Activated T-helper 1 cell treated with anti-CD3 and anti-CD28 coated beads, Interleukin-12 subunit alpha, Interleukin-12 subunit beta, Interleukin-2, Interleukin-4 antibody, amounts not matched to agents 30 ng/mL and 10 ng/mL and 1 ng/mL, durations not matched to agents 14 hours and 24 hours and 36 hours (primary cell): ENCODE results near the gene RDH13. TPM values are rescaled to one million over a fixed set of nuclear protein-coding genes. Genes with fewer than 3 reads are reported as not detected.
"Not testable (repeated sequence)": the region's sequence is repeated elsewhere in the genome, so short reads cannot be mapped to it uniquely, and the experiment has no call there.

Experiments
- DNase-seq: peaks from one replicate; pipeline ENCODE4 v3.0.0; 2021; ENCODE audit warnings: low spot score
- H3K27ac Mint-ChIP-seq: one replicate; pipeline ENCODE4 v1.8.0; 2021; ENCODE audit warnings: mild to moderate bottlenecking, mixed read lengths
- H3K27me3 Mint-ChIP-seq: one replicate; pipeline ENCODE4 v1.8.0; 2022; ENCODE audit warnings: mild to moderate bottlenecking, moderate library complexity, mixed read lengths; ENCODE audit not compliant: insufficient read depth
- H3K36me3 Mint-ChIP-seq: one replicate; pipeline ENCODE4 v1.8.0; 2021; ENCODE audit warnings: low read depth, mixed read lengths
- H3K4me1 Mint-ChIP-seq: one replicate; pipeline ENCODE4 v1.8.0; 2021; ENCODE audit warnings: low read depth, mixed read lengths
- H3K4me3 Mint-ChIP-seq: one replicate; pipeline ENCODE4 v1.8.0; 2021; ENCODE audit warnings: mild to moderate bottlenecking, moderate library complexity, mixed read lengths
- H3K9me3 Mint-ChIP-seq: one replicate; pipeline ENCODE4 v1.8.0; 2021; ENCODE audit warnings: mixed read lengths
- intact Hi-C: fragments of 100-400 bp; cut with micrococcal nuclease; formaldehyde crosslinking; loops from one replicate; pipeline ENCODE4 v1.15.1; 2024
- total RNA-seq: library from RNA; stranded (reverse); gene quantifications from 2 replicates; pipeline ENCODE4 v1.2.3, GENCODE V29; 2022

The RDH13 gene
- total RNA-seq, 1 donor from 2014 or later = 21.7 TPM

- intact Hi-C loops = loop anchor here (1.0 kb wide), 1 partner anchor 21 kb away; the partner anchor contains the start of gene RDH13
- no peak for DNase-seq
- H3K27me3 Mint-ChIP-seq = no peaks in the 10 kb centered on the region
- peak overlapping the region; percentile 80 for H3K4me3 Mint-ChIP-seq
- H3K27ac Mint-ChIP-seq = peak overlapping the region; percentile 76
- H3K4me1 Mint-ChIP-seq = peaks cover 20% of the 10 kb centered on the region
- H3K36me3 Mint-ChIP-seq = peaks cover 22% of the 10 kb centered on the region
- H3K9me3 Mint-ChIP-seq = no peaks in the 10 kb centered on the region
Observed at GRCh38 chr19:55042688-55043087, 20.3 kb downstream of the RDH13 start.

- intact Hi-C loops = loop anchor here (1.0 kb wide), 1 partner anchor 21 kb away; the partner anchor contains the start of gene RDH13
- no peak for DNase-seq
- Mint-ChIP-seq H3K36me3 (peaks cover 22% of the 10 kb centered on the region), H3K9me3 (no peaks in the 10 kb centered on the region), H3K4me1 (peaks cover 20% of the 10 kb centered on the region), H3K27ac (peak overlapping the region; percentile 86), H3K4me3 (peak overlapping the region; percentile 80), H3K27me3 (no peaks in the 10 kb centered on the region)
Observed at GRCh38 chr19:55042344-55042678, 20.6 kb downstream of the RDH13 start.

- peak overlapping the region; percentile 80 for H3K4me3 Mint-ChIP-seq
- peak; percentile 5 for DNase-seq
- H3K9me3 Mint-ChIP-seq = no peaks in the 10 kb centered on the region
- peaks cover 22% of the 10 kb centered on the region for H3K36me3 Mint-ChIP-seq
- peaks cover 20% of the 10 kb centered on the region for H3K4me1 Mint-ChIP-seq
- H3K27ac Mint-ChIP-seq = peak overlapping the region; percentile 86
- no peaks in the 10 kb centered on the region for H3K27me3 Mint-ChIP-seq
- intact Hi-C loops = loop anchor here (1.0 kb wide), 1 partner anchor 22 kb away; the partner anchor contains the start of gene RDH13
Observed at GRCh38 chr19:55041627-55042343, 21.2 kb downstream of the RDH13 start.

- H3K4me3 Mint-ChIP-seq = peak overlapping the region; percentile 80
- DNase-seq = no peak
- H3K27ac Mint-ChIP-seq = peak overlapping the region; percentile 86
- no peaks in the 10 kb centered on the region for H3K9me3 Mint-ChIP-seq
- H3K36me3 Mint-ChIP-seq = peaks cover 22% of the 10 kb centered on the region
- H3K27me3 Mint-ChIP-seq = no peaks in the 10 kb centered on the region
- intact Hi-C loops = no loop called here
- peaks cover 20% of the 10 kb centered on the region for H3K4me1 Mint-ChIP-seq
Observed at GRCh38 chr19:55041244-55041626, 21.7 kb downstream of the RDH13 start.

GRCh38 chr19:55040654-55041053, 22.3 kb downstream of the RDH13 start:
- DNase-seq, H3K27ac Mint-ChIP-seq, H3K9me3 Mint-ChIP-seq, intact Hi-C loops, H3K4me3 Mint-ChIP-seq, H3K27me3 Mint-ChIP-seq: not testable (repeated sequence)
- H3K36me3 Mint-ChIP-seq = peaks cover 23% of the 10 kb centered on the region
- H3K4me1 Mint-ChIP-seq = peaks cover 20% of the 10 kb centered on the region

- peaks cover 16% of the 10 kb centered on the region for H3K4me1 Mint-ChIP-seq
- H3K27ac Mint-ChIP-seq, H3K4me3 Mint-ChIP-seq, H3K27me3 Mint-ChIP-seq, intact Hi-C loops, H3K9me3 Mint-ChIP-seq, DNase-seq: not testable (repeated sequence)
- peaks cover 12% of the 10 kb centered on the region for H3K36me3 Mint-ChIP-seq
Observed at GRCh38 chr19:55037603-55038002, 25.3 kb downstream of the RDH13 start.

GRCh38 chr19:55036058-55036457, 26.9 kb downstream of the RDH13 start:
- H3K27me3 Mint-ChIP-seq = no peaks in the 10 kb centered on the region

GRCh38 chr19:55034751-55035150, 28.2 kb downstream of the RDH13 start:
- intact Hi-C loops = no loop called here
- no peaks in the 10 kb centered on the region for H3K27me3 Mint-ChIP-seq
- peaks cover 5% of the 10 kb centered on the region for H3K36me3 Mint-ChIP-seq
- H3K27ac Mint-ChIP-seq = no peak overlapping the region
- H3K4me3 Mint-ChIP-seq = no peak overlapping the region
- no peak for DNase-seq
- H3K9me3 Mint-ChIP-seq = no peaks in the 10 kb centered on the region
- no peaks in the 10 kb centered on the region for H3K4me1 Mint-ChIP-seq

More at GRCh38 chr19:55036058-55036457, 26.9 kb downstream of the RDH13 start:
- DNase-seq = no peak
- no peaks in the 10 kb centered on the region for H3K9me3 Mint-ChIP-seq
- H3K4me3 Mint-ChIP-seq = no peak overlapping the region
- H3K36me3 Mint-ChIP-seq = peaks cover 6% of the 10 kb centered on the region
- H3K27ac Mint-ChIP-seq = no peak overlapping the region
- intact Hi-C loops = no loop called here
- peaks cover under 1% of the 10 kb centered on the region for H3K4me1 Mint-ChIP-seq

GRCh38 chr19:55032976-55033643, 29.8 kb downstream of the RDH13 start:
- H3K36me3 Mint-ChIP-seq, H3K27ac Mint-ChIP-seq, H3K4me3 Mint-ChIP-seq, DNase-seq, H3K4me1 Mint-ChIP-seq, H3K9me3 Mint-ChIP-seq, H3K27me3 Mint-ChIP-seq, intact Hi-C loops: not testable (repeated sequence)

GRCh38 chr19:55032170-55032800, 30.7 kb downstream of the RDH13 start:
- Mint-ChIP-seq H3K36me3 (peaks cover 5% of the 10 kb centered on the region), H3K4me1 (no peaks in the 10 kb centered on the region), H3K9me3 (peaks cover 10% of the 10 kb centered on the region), H3K27ac (no peak overlapping the region), H3K4me3 (no peak overlapping the region), H3K27me3 (peaks cover 2% of the 10 kb centered on the region)
- intact Hi-C loops = no loop called here
- no peak for DNase-seq

- Mint-ChIP-seq H3K27me3 (peaks cover 2% of the 10 kb centered on the region), H3K27ac (no peak overlapping the region), H3K36me3 (peaks cover 7% of the 10 kb centered on the region), H3K4me3 (no peak overlapping the region), H3K9me3 (peaks cover 12% of the 10 kb centered on the region), H3K4me1 (no peaks in the 10 kb centered on the region)
- intact Hi-C loops = no loop called here
- no peak for DNase-seq
Observed at GRCh38 chr19:55031178-55031577, 31.8 kb downstream of the RDH13 start.

GRCh38 chr19:55028757-55029156, 34.2 kb downstream of the RDH13 start:
- Mint-ChIP-seq H3K4me1 (no peaks in the 10 kb centered on the region), H3K4me3 (no peak overlapping the region), H3K27ac (no peak overlapping the region), H3K27me3 (peaks cover 2% of the 10 kb centered on the region), H3K36me3 (peaks cover 11% of the 10 kb centered on the region), H3K9me3 (peaks cover 27% of the 10 kb centered on the region)
- intact Hi-C loops = no loop called here
- no peak for DNase-seq
